ENCODE results near the gene HNRNPL.
"Not testable (repeated sequence)": the region's sequence is repeated elsewhere in the genome, so short reads cannot be mapped to it uniquely, and the experiment has no call there.

HNRNPL gene

GRCh38 chr19:38869836-38870607, 20.2 kb upstream of the HNRNPL start:
- no peak for DNase-seq (ENCODE audit: low read depth, low spot score)

DNA sequence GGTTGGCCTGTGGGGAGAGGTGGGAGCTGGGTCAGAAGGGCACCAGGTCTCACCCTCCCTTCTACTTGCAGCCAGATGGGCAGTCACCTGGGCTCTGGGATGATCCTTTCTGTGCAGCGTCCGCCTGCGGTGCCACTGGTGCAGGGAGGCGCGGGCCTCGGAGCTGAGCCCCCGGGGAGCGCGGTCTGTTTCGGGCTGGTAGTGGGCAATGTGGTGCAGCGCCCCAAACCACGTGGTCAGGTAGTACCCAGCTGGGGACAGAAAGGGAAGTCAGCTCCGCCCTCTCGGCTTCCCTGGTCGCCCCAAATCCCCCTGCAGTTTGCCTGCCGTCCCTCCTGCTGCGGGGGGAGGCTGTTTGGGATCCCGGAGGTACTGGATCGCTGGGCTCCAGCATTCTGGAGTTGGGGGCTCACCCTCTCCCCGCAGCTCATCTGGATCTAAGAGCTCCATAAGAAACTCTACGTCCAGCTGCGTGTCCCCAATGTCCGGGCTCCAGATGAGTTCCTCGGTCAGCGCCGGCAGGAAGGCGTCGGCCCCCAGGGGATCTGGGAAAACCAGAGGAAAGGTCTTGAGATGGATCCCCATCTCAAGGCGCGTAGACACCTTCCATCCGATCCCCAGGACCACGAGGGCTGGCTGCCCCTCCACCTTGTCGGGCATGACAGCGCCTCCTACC, 19.5 kb upstream of the HNRNPL start:
- no peak for DNase-seq (ENCODE audit: low read depth, low spot score)

DNA sequence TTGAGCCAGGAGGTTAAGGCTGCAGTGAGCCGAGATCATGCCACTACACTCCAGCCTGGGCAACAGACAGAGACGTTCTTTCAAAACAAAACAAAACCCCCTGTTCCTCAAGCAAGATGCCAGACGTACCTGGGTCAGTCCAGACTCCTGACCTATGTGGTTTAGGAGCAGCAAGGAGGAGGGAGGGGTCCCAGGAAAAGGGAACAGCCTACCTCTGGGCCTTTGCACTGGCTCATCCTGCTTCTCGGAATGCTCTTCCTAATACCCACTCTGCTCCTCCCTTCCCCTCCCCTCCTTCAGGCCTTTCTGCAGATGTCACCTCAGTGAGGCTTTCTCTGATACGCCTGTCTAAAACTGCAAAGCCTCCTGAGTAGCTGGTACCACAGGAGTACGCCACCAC, 18.8 kb upstream of the HNRNPL start:
- no peak for DNase-seq (ENCODE audit: low read depth, low spot score)

DNA sequence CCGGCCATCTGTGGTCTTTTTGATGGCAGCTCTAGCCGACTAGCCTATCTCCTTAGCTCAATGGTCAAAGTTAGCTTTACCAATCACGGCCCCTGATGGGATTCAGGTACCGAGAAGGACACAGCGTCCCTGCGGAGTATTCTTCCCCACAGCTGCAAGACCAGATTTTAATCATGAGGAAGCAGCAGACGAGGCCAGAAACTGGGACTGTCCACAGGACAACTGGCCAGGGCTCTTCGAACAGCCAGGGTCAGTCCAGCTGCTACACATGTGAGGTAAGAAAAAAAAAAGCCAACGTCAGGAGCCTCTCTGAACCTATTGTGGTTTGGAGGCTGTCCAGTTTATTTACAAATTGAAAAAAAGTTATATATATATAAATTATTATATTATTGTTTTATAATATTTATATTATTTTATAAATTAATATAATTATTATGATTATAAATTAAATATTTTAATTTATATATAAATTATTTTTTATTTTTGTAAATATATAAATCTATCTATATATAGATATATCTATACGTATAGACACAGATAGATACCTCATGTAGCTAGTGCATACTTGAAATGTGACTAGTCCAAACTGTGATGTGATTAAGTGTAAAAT, 17.5 kb upstream of the HNRNPL start:
- no peak for DNase-seq (ENCODE audit: low read depth, low spot score)

DNA sequence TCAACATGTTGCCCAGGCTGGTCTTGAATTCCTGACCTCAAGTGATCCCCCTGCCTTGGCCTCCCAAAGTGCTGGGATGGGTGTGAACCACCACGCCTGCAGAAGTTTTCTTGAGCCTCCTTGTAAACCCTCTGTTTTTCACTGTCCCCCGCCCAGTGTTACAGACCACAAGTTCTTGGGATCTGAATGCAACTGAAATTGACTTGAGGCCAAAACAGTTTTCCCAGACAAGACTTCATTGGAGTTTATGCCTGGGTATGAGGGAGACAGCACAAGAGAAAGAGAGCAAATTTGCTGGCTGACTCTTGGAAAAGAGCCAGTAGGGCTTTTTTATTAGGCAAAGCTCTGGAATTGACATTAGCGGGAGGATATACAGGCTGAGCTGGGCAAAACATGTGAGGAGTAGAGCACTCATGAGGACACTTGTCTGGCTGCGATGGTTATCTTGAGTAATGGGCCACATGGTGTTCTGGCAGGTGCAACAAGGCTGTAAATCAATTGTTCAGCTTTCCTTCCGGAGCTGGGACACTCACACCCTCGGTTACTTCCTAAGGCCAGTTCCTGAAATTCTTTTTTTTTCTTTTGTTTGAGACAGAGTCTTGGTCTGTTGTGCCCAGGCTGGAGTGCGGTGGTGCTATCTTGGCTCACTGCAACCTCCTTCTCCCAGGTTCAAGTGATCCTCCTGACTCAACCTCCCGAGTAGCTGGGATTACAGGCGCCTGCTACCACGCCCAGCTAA, 12.7 kb upstream of the HNRNPL start:
- DNase-seq (ENCODE audit: low read depth, low spot score): no peak

DNA sequence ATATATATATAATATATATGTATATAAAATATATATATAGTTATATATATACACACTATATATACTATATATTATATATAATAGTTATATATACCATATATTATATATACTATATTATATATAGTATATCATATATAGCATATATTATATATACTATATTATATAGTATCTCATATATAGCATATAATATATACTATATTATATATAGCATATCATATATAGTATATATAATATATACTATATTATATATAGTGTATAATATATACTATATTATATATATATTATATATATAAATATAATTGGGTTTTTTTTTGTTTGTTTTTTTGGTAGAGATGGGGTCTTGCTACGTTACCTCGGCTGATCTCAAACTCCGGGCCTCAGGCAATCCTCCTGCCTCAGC, 11.6 kb upstream of the HNRNPL start:
- DNase-seq (ENCODE audit: low read depth, low spot score): no peak

- DNase-seq (ENCODE audit: low read depth, low spot score): not testable (repeated sequence)
These were observed 9.9 kb upstream of the HNRNPL start for GRCh38 chr19:38859631-38860204.

- DNase-seq (ENCODE audit: low read depth, low spot score): no peak
These were observed 7.0 kb upstream of the HNRNPL start for GRCh38 chr19:38856813-38857212.

GRCh38 chr19:38855751-38856150, 6.0 kb upstream of the HNRNPL start:
- DNase-seq (ENCODE audit: low read depth, low spot score): not testable (repeated sequence)

- DNase-seq (ENCODE audit: low read depth, low spot score): not testable (repeated sequence)
These were observed 5.2 kb upstream of the HNRNPL start for GRCh38 chr19:38854961-38855360.

DNA sequence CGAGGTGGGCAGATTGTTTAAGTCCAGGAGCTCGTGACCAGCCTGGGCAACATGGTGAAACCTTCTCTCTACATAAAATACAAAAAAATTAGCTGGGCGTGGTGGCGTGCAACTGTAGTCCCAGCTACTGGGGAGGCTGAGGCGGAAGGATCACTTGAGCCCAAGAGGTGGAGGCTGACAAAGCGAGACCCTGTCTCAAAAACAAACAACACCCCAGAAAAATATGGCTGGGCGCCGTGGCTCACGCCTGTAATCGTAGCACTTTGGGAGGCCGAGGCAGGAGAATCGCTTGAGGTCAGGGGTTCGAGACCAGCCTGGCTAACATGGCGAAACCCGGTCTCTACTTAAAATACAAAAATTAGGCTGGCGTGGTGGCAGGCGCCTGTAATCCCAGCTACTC, 3.4 kb upstream of the HNRNPL start:
- no peak for DNase-seq (ENCODE audit: low read depth, low spot score)

DNA sequence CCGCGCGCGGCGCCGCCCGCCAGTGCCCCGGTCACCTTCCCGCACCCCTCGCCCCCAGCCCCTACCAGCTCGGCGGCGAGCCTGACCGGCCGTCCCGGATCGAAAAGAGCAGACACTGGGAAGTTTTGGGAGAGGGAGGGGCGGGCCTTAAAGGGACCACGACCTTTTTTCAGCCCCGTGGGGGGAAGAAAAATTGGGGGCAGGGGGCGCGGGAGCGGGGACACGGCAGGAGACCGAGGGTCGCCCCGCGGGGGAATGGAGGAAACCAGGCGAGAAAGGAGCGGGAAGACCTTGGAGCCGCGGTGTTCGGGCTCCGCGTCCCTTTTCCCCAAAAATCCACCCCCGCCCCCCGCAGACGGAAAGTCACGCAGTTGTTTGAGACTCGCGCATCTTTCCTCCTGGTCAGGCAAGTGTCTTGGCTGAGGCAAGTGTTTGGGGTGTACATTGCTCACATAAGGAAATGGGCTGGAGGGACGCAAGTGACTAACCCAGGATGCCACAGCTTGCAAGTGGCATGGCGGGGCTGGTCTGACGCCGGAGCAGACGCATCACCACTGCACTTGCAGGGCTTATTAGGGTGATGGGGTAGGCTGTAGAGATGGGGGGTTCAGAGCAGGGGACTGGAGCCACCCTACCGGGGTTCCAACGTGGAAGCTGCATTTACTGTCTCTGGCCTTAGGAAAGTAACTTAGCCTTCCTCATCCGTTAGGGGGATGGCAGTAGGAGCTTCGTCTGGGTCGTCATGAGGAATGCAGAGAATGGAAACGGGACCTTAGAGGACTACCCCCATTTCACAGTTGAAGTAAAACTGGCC, 2.7 kb upstream of the HNRNPL start:
- DNase-seq (ENCODE audit: low read depth, low spot score): no peak

DNA sequence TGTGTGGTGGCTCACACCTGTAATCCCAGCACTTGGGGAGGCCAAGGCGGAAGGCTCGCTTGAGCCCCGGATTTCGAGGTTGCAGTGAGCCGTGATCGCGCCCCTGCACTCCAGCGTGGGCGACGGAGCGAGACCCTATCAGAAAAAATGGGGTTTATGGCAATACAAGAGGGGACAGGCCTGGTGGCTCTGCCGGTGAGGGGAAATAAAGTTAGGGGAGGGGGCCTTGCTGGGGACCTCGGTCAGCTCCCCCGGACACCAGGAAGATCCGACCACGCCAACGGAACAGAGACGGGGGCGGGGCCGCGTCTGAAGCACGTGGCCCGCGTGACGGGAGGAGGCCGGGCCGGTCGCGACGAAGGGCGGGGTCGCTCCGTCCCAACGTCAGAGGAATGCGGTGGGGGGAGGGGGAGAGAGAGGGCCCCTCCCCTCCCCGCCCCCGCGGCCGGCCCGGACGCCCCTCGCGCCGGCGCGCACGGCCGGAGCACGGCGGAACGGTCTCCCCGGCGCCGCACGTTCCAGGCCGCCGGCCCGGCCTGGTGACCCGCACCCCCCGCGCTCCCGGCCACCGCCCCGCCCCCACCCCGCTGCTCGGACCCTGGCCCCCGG, 1.9 kb upstream of the HNRNPL start:
- peak; percentile 48 for DNase-seq (ENCODE audit: low read depth, low spot score)

DNA sequence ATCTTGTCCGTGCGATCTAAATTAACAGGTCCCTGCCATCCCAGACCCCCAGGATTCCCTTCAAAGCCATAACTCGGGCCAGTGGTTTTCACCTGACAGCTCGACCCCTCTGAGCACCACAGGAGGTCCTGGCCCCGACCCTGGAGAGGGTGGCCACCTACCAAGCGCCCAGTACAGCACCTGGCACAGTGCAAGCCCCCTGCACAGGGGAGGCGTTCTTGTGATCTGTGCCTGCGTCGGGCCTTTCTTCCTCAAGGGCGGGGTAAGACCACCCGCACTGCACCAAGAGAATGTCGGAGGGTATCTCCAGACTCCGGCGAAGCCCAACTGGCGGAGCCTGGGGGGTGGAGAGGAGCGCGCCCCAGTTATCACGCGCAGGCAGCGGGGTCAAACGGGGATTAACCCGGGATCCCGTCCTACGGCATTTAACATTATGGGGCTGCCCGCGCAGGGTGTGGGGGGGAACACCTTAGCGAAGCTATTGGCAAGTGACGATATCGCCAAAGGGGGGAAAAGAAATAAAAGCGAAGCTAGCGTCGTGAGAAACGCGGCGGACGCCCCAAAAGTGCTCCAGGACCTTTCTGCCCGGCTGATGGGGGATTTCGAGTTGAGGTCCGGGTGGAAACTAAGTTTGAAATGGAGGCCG, 1.3 kb upstream of the HNRNPL start:
- DNase-seq (ENCODE audit: low read depth, low spot score): no peak

DNA sequence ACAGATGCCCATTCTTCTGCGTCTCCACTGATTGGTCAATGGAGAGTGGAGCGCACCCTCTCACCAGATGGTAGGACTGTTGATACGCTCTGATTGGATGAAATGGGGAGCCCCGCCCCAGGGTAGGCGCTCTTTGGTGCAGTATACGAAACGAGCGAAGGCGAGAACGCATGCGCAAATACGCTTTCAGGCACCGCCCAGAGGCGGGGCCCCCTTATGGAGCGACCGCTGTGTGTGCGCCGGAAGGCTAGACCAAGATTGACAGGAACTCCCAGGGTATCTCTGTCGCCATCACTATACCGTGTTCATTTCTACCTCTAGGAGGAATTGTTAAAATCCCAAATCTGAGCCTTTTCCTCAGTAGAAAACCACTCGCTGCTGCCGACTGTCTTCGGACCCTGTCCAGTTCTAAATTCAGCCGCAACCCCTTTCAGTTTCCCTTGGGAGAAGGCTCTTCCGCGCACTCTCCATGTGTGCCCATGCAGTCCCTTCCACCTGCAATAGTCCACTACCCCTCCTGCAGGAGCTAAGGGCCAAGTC, 720 bp upstream of the HNRNPL start:
- no peak for DNase-seq (ENCODE audit: low read depth, low spot score)

DNA sequence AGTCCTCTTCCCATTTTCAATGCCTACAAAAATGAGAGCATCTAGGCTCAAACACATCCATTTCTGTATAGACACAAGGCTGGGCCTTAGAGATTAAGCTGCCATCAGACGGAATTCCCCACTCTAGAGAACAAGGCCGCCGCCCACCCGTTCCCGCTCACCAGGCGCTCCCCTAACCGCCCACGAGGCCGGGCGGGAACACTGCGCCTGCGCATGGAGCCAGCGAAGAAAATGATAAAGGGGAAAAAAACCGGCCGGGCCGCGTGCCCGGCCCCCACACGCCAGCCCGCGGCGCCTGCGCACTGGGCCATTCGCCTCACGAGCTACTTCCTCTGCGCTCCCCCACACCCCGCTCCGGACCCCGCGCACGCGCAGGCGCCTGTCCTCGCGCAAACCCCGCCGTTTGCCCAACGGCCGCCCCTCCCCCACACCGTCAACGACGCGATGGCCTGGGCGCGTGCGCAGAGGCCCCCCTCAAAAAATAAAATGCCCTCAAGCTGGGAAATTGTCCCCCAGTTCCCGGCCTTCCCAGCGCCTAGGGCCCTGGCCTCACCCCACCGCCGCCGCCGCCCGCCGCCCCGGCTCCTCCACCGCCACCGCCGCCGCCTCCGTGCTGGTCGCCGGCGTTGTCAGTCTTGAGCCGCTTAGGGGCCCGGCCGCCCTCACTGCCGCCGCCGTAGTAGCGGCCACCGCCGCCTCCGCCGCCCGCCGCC, 483 bp downstream of the HNRNPL start:
- DNase-seq (ENCODE audit: low read depth, low spot score): peak; percentile 73

- DNase-seq (ENCODE audit: low read depth, low spot score): no peak
These were observed 1.3 kb downstream of the HNRNPL start for GRCh38 chr19:38848299-38849146.

GRCh38 chr19:38846097-38846496, 3.7 kb downstream of the HNRNPL start:
- DNase-seq (ENCODE audit: low read depth, low spot score): no peak

All from brain pericyte (primary cell).